Fibroblast of pulmonary artery (primary cell): ENCODE results near the gene PIEZO2.

Source experiments
- DNase-seq: peaks from one replicate; pipeline ENCODE4 v3.0.0-alpha.2; 2010; ENCODE audit warnings: low read depth
- H3K4me3 ChIP-seq: replicated peaks from 2 replicates; pipeline ENCODE4 v1.5.1; 2011; ENCODE audit warnings: low read depth, mild to moderate bottlenecking, control low read depth, low read length, moderate library complexity
- TF ChIP-seq, protein P1 (sequence below): IDR thresholded peaks from 2 replicates; pipeline ENCODE4 v1.5.1; 2011; ENCODE audit warnings: mild to moderate bottlenecking, control low read depth, low read length, inconsistent platforms; ENCODE audit errors: missing control alignments

Gene PIEZO2

DNA sequence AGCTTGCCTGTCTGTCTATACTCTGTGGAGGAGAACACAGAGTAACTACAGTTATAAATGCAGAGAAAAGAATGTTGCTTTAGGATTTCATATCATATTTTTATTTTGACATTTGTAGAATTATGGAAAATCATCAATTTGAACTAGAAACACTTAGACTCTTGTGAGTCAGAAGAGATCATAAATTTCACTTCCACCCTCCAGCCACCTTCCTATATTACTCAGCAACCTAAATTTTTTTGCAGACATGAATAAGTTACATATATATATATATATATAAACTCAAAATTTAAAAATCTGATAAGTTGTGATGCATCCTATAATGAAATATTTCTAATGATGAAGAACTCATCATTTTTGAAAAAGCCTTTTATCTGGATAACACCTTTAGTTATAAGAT is 172.3 kb downstream of the PIEZO2 start:
- H3K4me3 ChIP-seq, result no peak overlapping the region
- no peak for DNase-seq
- TF ChIP-seq, protein P1, sequence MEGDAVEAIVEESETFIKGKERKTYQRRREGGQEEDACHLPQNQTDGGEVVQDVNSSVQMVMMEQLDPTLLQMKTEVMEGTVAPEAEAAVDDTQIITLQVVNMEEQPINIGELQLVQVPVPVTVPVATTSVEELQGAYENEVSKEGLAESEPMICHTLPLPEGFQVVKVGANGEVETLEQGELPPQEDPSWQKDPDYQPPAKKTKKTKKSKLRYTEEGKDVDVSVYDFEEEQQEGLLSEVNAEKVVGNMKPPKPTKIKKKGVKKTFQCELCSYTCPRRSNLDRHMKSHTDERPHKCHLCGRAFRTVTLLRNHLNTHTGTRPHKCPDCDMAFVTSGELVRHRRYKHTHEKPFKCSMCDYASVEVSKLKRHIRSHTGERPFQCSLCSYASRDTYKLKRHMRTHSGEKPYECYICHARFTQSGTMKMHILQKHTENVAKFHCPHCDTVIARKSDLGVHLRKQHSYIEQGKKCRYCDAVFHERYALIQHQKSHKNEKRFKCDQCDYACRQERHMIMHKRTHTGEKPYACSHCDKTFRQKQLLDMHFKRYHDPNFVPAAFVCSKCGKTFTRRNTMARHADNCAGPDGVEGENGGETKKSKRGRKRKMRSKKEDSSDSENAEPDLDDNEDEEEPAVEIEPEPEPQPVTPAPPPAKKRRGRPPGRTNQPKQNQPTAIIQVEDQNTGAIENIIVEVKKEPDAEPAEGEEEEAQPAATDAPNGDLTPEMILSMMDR, result no peak

DNA sequence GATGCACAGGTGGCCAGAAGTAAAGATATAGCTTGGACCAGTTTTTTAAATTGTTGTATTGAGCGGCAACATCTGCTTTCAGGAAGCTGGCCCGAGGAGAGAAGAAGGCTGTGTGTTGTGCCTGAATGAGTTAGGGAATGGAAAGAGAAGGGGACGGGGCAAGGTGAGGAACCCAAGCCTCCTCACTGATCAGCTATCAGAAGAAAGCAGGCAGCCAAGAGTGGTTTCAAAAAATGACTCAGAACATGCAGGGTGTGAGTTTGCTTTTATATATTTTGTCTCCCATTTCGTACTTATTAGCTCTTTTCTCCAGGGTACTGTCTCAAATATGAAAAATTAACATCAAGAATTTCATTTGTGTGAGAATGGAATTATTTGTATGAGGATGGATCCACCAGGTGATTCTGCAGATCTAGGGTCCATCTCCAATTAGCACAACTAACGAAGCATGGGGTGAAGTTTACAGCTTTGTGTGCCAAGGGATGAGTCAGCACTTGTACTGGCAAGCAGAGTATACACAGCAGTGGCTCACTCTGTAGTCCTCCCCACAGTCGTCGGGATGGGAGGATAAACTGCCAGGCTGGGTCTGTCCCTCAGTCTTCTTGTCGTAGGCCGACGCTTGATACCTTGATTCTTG is 175.7 kb downstream of the PIEZO2 start:
- peak; percentile 29 for DNase-seq

DNA sequence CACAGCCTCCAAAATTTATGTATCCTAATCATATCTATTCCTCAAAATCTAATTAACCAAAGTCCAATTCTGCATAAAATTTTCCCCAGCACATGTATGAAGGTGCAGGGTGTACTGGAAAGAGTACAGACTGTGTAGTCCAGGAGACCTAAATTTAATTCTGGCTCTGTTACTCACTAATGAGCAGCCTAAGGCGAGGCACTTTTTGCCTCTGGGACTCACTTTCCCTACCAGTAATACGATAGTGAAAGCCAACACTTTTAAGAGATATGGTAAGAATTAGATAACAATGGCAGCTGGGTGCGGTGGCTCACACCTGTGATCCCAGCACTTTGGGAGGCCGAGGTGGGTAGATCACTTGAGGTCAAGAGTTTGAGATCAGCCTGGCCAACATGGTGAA is 177.7 kb downstream of the PIEZO2 start:
- DNase-seq, result no peak
- H3K4me3 ChIP-seq, result no peak overlapping the region
- TF ChIP-seq, protein P1, result no peak

More for the DNA sequence above, 175.7 kb downstream of the PIEZO2 start:
- TF ChIP-seq, protein P1, result no peak
- H3K4me3 ChIP-seq, result no peak overlapping the region

DNA sequence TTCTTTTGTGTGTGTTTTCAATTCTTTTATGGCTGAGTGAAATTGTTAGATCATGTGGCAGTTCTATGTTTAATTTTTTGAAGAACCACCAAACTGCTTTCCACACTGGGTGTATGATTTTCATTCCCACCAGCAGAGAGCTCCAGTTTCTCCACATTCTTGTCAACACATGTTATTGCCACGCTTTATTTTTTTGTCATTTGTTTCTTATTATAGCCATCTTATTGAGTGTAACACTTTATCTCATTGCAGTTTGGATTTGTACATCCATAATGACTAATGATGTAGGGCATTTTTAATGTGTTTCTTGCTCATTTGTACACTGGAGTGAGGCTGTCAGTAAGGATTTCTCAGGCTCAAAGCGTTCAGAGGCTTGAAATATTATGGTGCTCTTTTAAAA is 184.2 kb downstream of the PIEZO2 start:
- TF ChIP-seq, protein P1, result peak; percentile 33
- peak; percentile 39 for DNase-seq
- H3K4me3 ChIP-seq, result no peak overlapping the region

DNA sequence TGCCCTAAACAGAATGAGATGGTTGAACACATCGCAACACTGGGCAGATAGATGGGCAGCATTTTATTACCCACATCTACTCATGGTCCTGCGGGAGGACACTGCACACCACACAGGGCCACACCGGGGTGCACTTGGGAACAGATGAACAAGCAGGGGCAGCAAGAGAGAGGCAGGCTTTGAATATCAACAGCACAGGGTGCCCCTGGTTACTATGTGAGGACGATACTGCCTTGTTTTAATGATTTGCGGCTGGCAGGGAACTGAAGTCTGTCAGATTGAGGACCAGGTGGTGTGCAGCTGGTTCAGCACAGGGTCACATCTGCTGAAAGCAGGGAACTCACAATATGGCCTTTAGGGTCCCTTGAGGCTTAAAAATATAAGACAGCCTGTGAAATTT is 195.7 kb downstream of the PIEZO2 start:
- TF ChIP-seq, protein P1, result no peak
- DNase-seq, result no peak
- H3K4me3 ChIP-seq, result no peak overlapping the region

DNA sequence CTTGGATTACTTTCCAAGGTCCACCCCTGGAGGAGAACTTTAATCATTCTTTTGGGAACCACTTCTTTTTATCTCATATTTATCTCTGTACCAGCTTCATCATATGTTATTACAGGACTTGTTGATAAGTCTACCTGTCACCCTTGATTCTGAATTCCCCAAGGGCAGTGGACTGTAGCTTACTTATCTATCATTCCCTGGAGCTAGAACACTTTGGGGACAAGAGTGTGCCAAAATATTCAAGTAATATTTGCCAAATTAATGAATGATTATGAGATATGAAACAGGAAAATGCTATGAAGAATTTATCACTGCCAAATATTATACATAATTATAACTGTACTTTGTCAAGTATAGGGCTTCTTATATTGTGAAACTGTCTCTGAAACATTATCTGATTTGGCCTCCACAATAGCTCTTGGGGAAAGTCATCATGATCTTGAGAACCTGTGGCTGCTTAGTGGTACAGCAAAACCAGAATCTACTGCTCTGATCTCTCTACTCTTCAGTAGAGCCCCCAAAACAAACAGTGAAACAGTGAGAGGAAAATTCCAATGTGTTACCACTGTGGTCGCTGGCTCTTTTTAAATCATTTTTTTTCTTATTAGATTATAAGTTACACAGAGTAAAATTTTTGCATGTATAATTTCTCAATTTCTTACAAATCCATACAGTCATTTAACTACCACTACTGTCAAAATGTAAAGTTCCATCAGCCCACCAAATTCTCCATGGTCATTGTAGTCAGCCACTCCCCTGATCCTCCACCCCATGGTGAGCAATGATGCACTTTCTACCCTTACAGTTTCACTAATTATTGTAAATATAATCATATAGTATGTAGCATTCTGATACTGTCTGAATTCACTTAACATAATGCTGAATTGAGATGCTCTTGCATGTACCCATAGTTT is 197.5 kb downstream of the PIEZO2 start:
- no peak overlapping the region for H3K4me3 ChIP-seq
- TF ChIP-seq, protein P1, result no peak
- no peak for DNase-seq
